GM19043 (cell line): ENCODE measurements around the gene OVCA2.

ENCODE experiments used
- ATAC-seq: cut with Tn5 transposase; IDR thresholded peaks from one replicate; pipeline ENCODE4 v1.9.1; 2021; ENCODE audit warnings: low read depth; ENCODE audit not compliant: unreplicated experiment

OVCA2 gene

GRCh38 chr17:2029911-2030778, 11.7 kb upstream of the OVCA2 start, which contains the start of gene DPH1:
DPH1 (plus strand) TSS chr17:2030153; CDS start chr17:2030170, 17 bp downstream.
- ATAC-seq, result peak; percentile 79

GRCh38 chr17:2030779-2031163, 11.1 kb upstream of the OVCA2 start:
- ATAC-seq, result no peak

DNA sequence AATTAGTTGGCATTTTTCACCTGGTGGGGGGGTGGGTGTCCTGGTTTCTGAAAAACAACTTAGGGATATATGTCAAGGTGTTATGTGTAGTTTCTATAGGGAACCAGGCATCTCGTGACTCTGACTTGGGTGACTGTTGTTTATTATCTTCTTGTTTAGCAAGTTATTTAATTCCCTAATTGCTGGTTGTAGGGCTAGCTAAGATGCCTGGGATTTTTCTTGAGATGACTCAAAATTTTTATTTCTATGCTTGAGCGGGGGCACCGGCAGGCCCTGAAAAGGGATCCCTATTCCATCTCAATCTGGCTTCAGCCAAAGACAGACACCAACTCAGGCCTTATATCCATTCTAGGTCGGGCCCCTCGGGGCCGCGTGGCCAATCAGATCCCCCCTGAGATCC, 8.7 kb upstream of the OVCA2 start:
- no peak for ATAC-seq

- no peak for ATAC-seq
These were observed 7.7 kb upstream of the OVCA2 start for GRCh38 chr17:2034157-2034556.

GRCh38 chr17:2034806-2035540, 6.8 kb upstream of the OVCA2 start:
- ATAC-seq, result no peak

- ATAC-seq, result no peak
These were observed 6.0 kb upstream of the OVCA2 start for GRCh38 chr17:2035541-2036488.

- no peak for ATAC-seq
These were observed 4.7 kb upstream of the OVCA2 start for GRCh38 chr17:2037155-2037554.

- no peak for ATAC-seq
These were observed 1.5 kb upstream of the OVCA2 start for GRCh38 chr17:2040219-2040827.

- no peak for ATAC-seq
These were observed 771 bp upstream of the OVCA2 start for GRCh38 chr17:2040942-2041560.

GRCh38 chr17:2042390-2042847, 597 bp downstream of the OVCA2 start:
- no peak for ATAC-seq

DNA sequence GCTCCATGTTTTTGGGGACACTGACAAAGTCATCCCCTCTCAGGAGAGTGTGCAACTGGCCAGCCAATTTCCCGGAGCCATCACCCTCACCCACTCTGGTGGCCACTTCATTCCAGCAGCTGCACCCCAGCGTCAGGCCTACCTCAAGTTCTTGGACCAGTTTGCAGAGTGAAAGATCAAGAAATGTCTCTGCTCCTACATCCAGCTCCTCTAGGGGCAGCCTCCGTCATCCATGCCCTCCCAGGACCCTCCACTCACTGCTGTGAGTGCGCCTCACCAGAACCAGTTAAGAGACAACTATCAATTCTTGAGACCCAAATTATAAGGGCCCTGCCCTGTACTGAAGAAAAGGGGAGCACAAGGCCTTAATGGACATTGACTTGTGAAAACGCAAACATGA, 1.1 kb downstream of the OVCA2 start:
- ATAC-seq, result no peak

- ATAC-seq, result no peak
These were observed 2.0 kb downstream of the OVCA2 start for GRCh38 chr17:2043785-2044184.

GRCh38 chr17:2044263-2044894, 2.6 kb downstream of the OVCA2 start:
- ATAC-seq, result no peak

DNA sequence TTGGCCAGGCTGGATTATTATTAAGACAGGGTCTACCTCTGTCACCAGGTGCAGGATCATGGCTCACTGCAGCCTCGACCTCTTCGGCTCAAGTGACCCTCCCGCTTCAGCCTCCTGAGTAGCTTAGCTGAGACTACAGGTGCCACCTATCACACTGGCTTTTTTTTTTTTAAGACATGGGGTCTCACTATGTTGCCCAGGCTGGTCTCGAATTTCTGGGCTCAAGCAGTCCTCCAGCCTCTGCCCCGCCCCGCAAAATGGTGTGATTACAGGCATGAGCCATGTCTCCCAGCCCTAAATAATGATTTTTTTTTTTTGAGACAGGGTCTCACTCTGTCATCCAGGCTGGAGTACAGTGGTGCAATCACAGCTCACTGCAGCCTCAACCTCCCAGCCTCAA, 5.8 kb downstream of the OVCA2 start:
- no peak for ATAC-seq

- ATAC-seq, result no peak
These were observed 7.0 kb downstream of the OVCA2 start for GRCh38 chr17:2048805-2049204.

DNA sequence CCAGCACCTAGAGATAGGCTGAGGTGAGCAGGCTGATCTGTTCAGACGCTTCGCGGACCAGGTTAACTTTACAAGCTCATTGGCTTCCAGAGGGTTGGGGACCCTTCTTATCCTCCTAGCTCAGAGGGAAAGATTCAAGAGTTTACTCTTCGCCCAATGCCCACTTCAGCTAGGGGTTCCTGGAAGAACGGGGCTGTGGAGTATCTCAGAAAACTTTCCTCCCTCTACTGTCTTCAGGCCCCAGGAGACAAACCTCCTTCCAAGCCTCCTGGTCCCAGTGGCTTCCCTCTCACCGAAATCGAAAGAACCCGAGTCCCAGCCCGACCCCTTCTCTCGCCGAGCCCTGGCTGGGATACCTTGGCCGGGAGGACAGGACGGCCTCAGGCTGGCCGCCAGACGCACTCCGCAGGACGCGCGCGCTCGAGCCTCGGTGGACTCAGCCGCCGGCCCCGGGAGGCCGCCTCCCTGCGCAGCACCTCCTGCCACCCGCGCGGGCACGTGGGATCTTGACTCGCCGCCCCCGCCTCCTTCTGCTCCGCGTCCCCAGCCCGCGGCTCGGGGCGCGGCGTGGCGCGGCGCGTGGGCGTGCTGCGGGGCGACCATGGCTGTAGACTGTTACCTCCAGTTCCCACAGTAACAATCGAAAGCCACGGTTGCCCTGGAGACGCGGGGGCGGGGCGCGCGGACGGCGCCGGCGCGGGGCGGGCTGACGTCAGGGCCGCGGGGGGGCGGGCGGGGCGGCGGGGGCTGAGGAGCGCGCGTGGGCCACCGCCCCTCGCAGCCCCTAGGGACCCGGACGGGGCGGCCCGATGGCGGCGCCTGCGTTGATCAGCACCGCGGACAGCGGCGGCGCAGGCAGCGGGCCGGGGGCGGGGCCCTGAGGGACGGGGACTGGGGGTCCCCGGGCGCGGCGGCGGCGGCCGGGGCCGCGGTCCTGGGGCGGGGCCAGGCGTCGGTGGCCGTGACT, 7.8 kb downstream of the OVCA2 start:
- ATAC-seq, result no peak

GRCh38 chr17:2050300-2051060, 8.7 kb downstream of the OVCA2 start:
- ATAC-seq, result no peak
